Inferior parietal cortex (tissue), 1 donor: ENCODE measurements around the gene DBX1.
"Not testable (repeated sequence)": the region's sequence is repeated elsewhere in the genome, so short reads cannot be mapped to it uniquely, and the experiment has no call there.

Experiments
- DNase-seq: peaks from one replicate; pipeline ENCODE4 v3.0.0-alpha.2; 2016; ENCODE audit errors: extremely low spot score

DBX1 gene

GRCh38 chr11:20160425-20161229 lies at the start of gene DBX1:
Gene DBX1, minus strand, starts transcription at chr11:20160475. Its CDS starts 151 bp downstream, at chr11:20160324.
- DNase-seq = no peak

- DNase-seq = no peak
Observed at GRCh38 chr11:20208622-20209111, 48.4 kb upstream of the DBX1 start.

- DNase-seq = no peak
Observed at GRCh38 chr11:20207781-20208621, 47.7 kb upstream of the DBX1 start.

GRCh38 chr11:20205807-20206206 lies 45.5 kb upstream of the DBX1 start:
- DNase-seq = no peak

GRCh38 chr11:20204681-20205080 lies 44.4 kb upstream of the DBX1 start:
- DNase-seq = no peak

- DNase-seq = no peak
Observed at GRCh38 chr11:20203831-20204230, 43.6 kb upstream of the DBX1 start.

GRCh38 chr11:20201231-20201630 lies 41.0 kb upstream of the DBX1 start:
- DNase-seq = no peak

GRCh38 chr11:20200331-20200955 lies 40.2 kb upstream of the DBX1 start:
- DNase-seq = not testable (repeated sequence)

GRCh38 chr11:20197881-20198280 lies 37.6 kb upstream of the DBX1 start:
- DNase-seq = no peak

- DNase-seq = no peak
Observed at GRCh38 chr11:20194470-20194869, 34.2 kb upstream of the DBX1 start.

GRCh38 chr11:20193307-20193706 lies 33.0 kb upstream of the DBX1 start:
- no peak for DNase-seq

- no peak for DNase-seq
Observed at GRCh38 chr11:20192641-20193040, 32.4 kb upstream of the DBX1 start.

- no peak for DNase-seq
Observed at GRCh38 chr11:20192151-20192550, 31.9 kb upstream of the DBX1 start.

- no peak for DNase-seq
Observed at GRCh38 chr11:20178976-20179375, 18.7 kb upstream of the DBX1 start.

GRCh38 chr11:20177136-20177535 lies 16.9 kb upstream of the DBX1 start:
- no peak for DNase-seq

- DNase-seq = no peak
Observed at GRCh38 chr11:20172721-20173447, 12.6 kb upstream of the DBX1 start.

GRCh38 chr11:20163783-20164481 lies 3.7 kb upstream of the DBX1 start:
- no peak for DNase-seq

GRCh38 chr11:20162824-20163782 lies 2.8 kb upstream of the DBX1 start:
- no peak for DNase-seq

GRCh38 chr11:20161923-20162744 lies 1.9 kb upstream of the DBX1 start:
- DNase-seq = no peak
